HCT116 (cell line): ENCODE results near the gene TXNDC16. TPM values are rescaled to one million over a fixed set of nuclear protein-coding genes. Genes with fewer than 3 reads are reported as not detected.

Experiments used
- ATAC-seq: fragments of 200-7000 bp; cut with Tn5 transposase; 2 replicates; pipeline ENCODE4 v1.9.1; 2020; ENCODE audit warnings: mild to moderate bottlenecking, moderate library complexity
- BruUV-seq: library from RNA; stranded (reverse); fragments of 400-500 nt; replicated peaks from 2 replicates; lab custom pipeline; 2021; lab: Mats Ljungman, UMichigan
- CTCF ChIA-PET: fragments of 300-600 bp; sonication (Branson Sonifier 250); formaldehyde crosslinking; loops from one replicate; lab custom pipeline; 2021; ENCODE audit warnings: antibody characterized with exemption; lab: Charles Lee
- POLR2A ChIA-PET: fragments of 300-600, 350-600 bp; sonication (Branson Sonifier 250); formaldehyde crosslinking; loops from one replicate; lab custom pipeline; 2021; ENCODE audit warnings: antibody characterized with exemption; lab: Charles Lee
- RAD21 ChIA-PET, 2 experiments: fragments of 300-600 bp; sonication (Branson Sonifier 250); formaldehyde crosslinking; loops; one replicate each; lab custom pipeline; 2023; ENCODE audit warnings: low total read pairs in 2 of 2; ENCODE audit not compliant: uncharacterized antibody in 2 of 2, unreplicated experiment in 2 of 2, low non-redundant PET in 1 of 2; lab: Charles Lee
- DNase-seq: peaks from one replicate; pipeline ENCODE4 v3.0.0-alpha.2; 2010; ENCODE audit warnings: low read depth, low spot score
- H2AFZ ChIP-seq: fragments of 200-600 bp; shearing (Covaris generic), sonication (generic); 2 replicates; pipeline ENCODE4 v1.6.1; 2017; ENCODE audit warnings: low read depth, mixed run types, mixed read lengths, antibody characterized with exemption, low read length; ENCODE audit not compliant: poor library complexity, severe bottlenecking
- H3K27ac ChIP-seq: 2 replicates; pipeline ENCODE4 v1.5.1; 2012; ENCODE audit warnings: low read depth, low read length
- H3K27me3 ChIP-seq: fragments of 200-600 bp; sonication (generic); 2 replicates; pipeline ENCODE4 v1.6.1; 2016; ENCODE audit warnings: mixed run types, low read length, mixed read lengths; ENCODE audit not compliant: insufficient read depth
- H3K36me3 ChIP-seq, 2 experiments: fragments of 200-500 bp in 1 of 2; fragments of 200-600 bp in 1 of 2; sonication (Bioruptor generic) in 1 of 2; sonication (generic) in 1 of 2; 2 replicates each; pipeline versions ENCODE4 v1.5.1 to v1.6.1; 2014 to 2016; ENCODE audit warnings: low read length in 2 of 2, inconsistent platforms in 1 of 2, mixed read lengths in 1 of 2, mixed run types in 1 of 2; ENCODE audit not compliant: insufficient read depth in 2 of 2, control insufficient read depth in 1 of 2
- H3K4me1 ChIP-seq, 2 experiments: fragments of 200-600 bp in 1 of 2; sonication (generic) in 1 of 2; 2 replicates each; pipeline versions ENCODE4 v1.5.1 to v1.6.1; 2012 to 2017; ENCODE audit warnings: low read length in 2 of 2, inconsistent platforms in 1 of 2, mild to moderate bottlenecking in 1 of 2, mixed read lengths in 1 of 2, mixed run types in 1 of 2, moderate library complexity in 1 of 2; ENCODE audit not compliant: insufficient read depth in 2 of 2, control insufficient read depth in 1 of 2
- H3K4me2 ChIP-seq: fragments of 200-600 bp; sonication (generic); 2 replicates; pipeline ENCODE4 v1.6.1; 2017; ENCODE audit warnings: mixed run types, low read length, mixed read lengths
- H3K4me3 ChIP-seq, 2 experiments: fragments of 200-600 bp in 1 of 2; sonication (generic) in 1 of 2; replicated peaks in 1 of 2; 2 replicates each; pipeline ENCODE4 v1.5.1; 2011 to 2016; ENCODE audit warnings: low read length in 2 of 2, control low read depth in 1 of 2, low read depth in 1 of 2, mild to moderate bottlenecking in 1 of 2, mixed read lengths in 1 of 2, mixed run types in 1 of 2
- H3K79me2 ChIP-seq: fragments of 200-600 bp; sonication (generic); 2 replicates; pipeline ENCODE4 v1.6.1; 2017; ENCODE audit warnings: mild to moderate bottlenecking, mixed run types, low read length, moderate library complexity, mixed read lengths; ENCODE audit not compliant: insufficient read depth
- H3K9ac ChIP-seq: fragments of 200-600 bp; sonication (generic); 2 replicates; pipeline ENCODE4 v1.6.1; 2016; ENCODE audit warnings: low read length, mixed read lengths
- H3K9me2 ChIP-seq: fragments of 200-600 bp; sonication (generic), shearing (Covaris generic); 2 replicates; pipeline ENCODE4 v1.6.1; 2017; ENCODE audit warnings: mixed run types, mild to moderate bottlenecking, moderate library complexity; ENCODE audit not compliant: insufficient read depth
- H3K9me3 ChIP-seq, 2 experiments: fragments of 200-500 bp in 1 of 2; fragments of 200-600 bp in 1 of 2; sonication (Bioruptor generic) in 1 of 2; sonication (generic) in 1 of 2; 2 replicates each; pipeline ENCODE4 v1.6.1; 2014 to 2017; ENCODE audit warnings: low read length in 2 of 2, mixed read lengths in 2 of 2, inconsistent platforms in 1 of 2, low read depth in 1 of 2, mild to moderate bottlenecking in 1 of 2, mixed run types in 1 of 2, moderate library complexity in 1 of 2; ENCODE audit not compliant: control insufficient read depth in 1 of 2, insufficient read depth in 1 of 2
- H4K20me1 ChIP-seq: fragments of 200-600 bp; sonication (generic), shearing (Covaris generic); 2 replicates; pipeline ENCODE4 v1.6.1; 2017; ENCODE audit warnings: mixed run types, mild to moderate bottlenecking, moderate library complexity; ENCODE audit not compliant: insufficient read depth
- CEBPB ChIP-seq: IDR thresholded peaks from 2 replicates; pipeline ENCODE4 v1.6.1; 2012; ENCODE audit warnings: low read depth
- CTCF ChIP-seq, 3 experiments: fragments of 200-600 bp in 1 of 3; sonication (generic) in 1 of 3; IDR thresholded peaks in 2 of 3; conservative IDR thresholded peaks in 1 of 3; 2 replicates each; pipeline ENCODE4 v1.5.1; 2012 to 2017; ENCODE audit warnings: low read depth in 2 of 3, low read length in 2 of 3, antibody characterized with exemption in 1 of 3, borderline replicate concordance in 1 of 3, control low read depth in 1 of 3, mild to moderate bottlenecking in 1 of 3, mixed read lengths in 1 of 3, mixed run types in 1 of 3, moderate library complexity in 1 of 3; ENCODE audit not compliant: insufficient read depth in 1 of 3
- ELF1 ChIP-seq: IDR thresholded peaks from 2 replicates; pipeline ENCODE4 v1.6.1; 2012; ENCODE audit warnings: low read depth, borderline replicate concordance
- EZH2 ChIP-seq: fragments of 200-600 bp; sonication (generic); IDR thresholded peaks from 2 replicates; pipeline ENCODE4 v1.6.1; 2017; ENCODE audit warnings: antibody characterized with exemption, mixed run types
- FOSL1 ChIP-seq: IDR thresholded peaks from 2 replicates; pipeline ENCODE4 v1.6.1; 2012; ENCODE audit warnings: low read depth
- JUND ChIP-seq: IDR thresholded peaks from 2 replicates; pipeline ENCODE4 v1.6.1; 2012
- RAD21 ChIP-seq: IDR thresholded peaks from 2 replicates; pipeline ENCODE4 v1.6.1; 2012; ENCODE audit warnings: low read depth, mild to moderate bottlenecking
- SRF ChIP-seq: IDR thresholded peaks from 2 replicates; pipeline ENCODE4 v1.6.1; 2012; ENCODE audit warnings: low read depth
- ZFX ChIP-seq: fragments of 450-650 bp; IDR thresholded peaks from 2 replicates; pipeline ENCODE4 v1.6.1; 2017
- ZNF274 ChIP-seq: fragments of 200-500 bp; sonication (Bioruptor generic); IDR thresholded peaks from 2 replicates; pipeline ENCODE4 v1.6.1; 2014; ENCODE audit warnings: mild to moderate bottlenecking, low read depth, low read length, inconsistent platforms
- intact Hi-C: fragments of 100-400 bp; cut with micrococcal nuclease; formaldehyde crosslinking; loops from 2 replicates; pipeline ENCODE4 v1.10.0; 2022
- total RNA-seq: library from RNA; stranded (reverse); gene quantifications from one replicate; pipeline ENCODE4 v1.2.1, GENCODE V29; 2021; ENCODE audit not compliant: unreplicated experiment

TXNDC16 gene
- total RNA-seq, 1 experiment from 2014 or later, result 2.7 TPM

- no peaks in the 10 kb centered on the region for H4K20me1 ChIP-seq
- peak overlapping the region; percentile 99 for H3K4me2 ChIP-seq
- ChIA-PET RAD21 (no interaction called here), POLR2A (interaction anchor here (1.0 kb wide), 1 partner anchor 9 kb away, joined by 4 read pairs; no protein-coding TSS in a partner anchor), CTCF (interaction anchor here (1.2 to 1.4 kb wide), 2 partner anchors 9 to 742 kb away, joined by 3 to 5 read pairs; no protein-coding TSS in a partner anchor)
- BruUV-seq, result TSS peak; percentile 60
- H3K27me3 ChIP-seq, result no peaks in the 10 kb centered on the region
- H2AFZ ChIP-seq, result peak overlapping the region; percentile 57
- intact Hi-C loops, result loop anchor here (5.0 to 10.0 kb wide), 2 partner anchors 151 to 238 kb away; partner anchors contain the start of genes GNPNAT1 and PSMC6
- ATAC-seq (no peak), DNase-seq (peak; percentile 52)
- no peaks in the 10 kb centered on the region for H3K9me3 ChIP-seq
- H3K4me1 ChIP-seq, result peaks cover 6 to 23% of the 10 kb centered on the region in 2 experiments
- H3K9me2 ChIP-seq, result no peaks in the 10 kb centered on the region
- peak overlapping the region; percentile 62 for H3K9ac ChIP-seq
- no peaks in the 10 kb centered on the region for H3K36me3 ChIP-seq
- H3K27ac ChIP-seq, result peak overlapping the region; percentile 41; the same call in 1 of the 2 replicates
- TF ChIP-seq CEBPB (no peak), ZFX (no peak), EZH2 (no peak)
- peak overlapping the region; percentile 63 to 73 for H3K4me3 ChIP-seq
- no peaks in the 10 kb centered on the region for H3K79me2 ChIP-seq
Observed at GRCh38 chr14:52553671-52554575, 1.6 kb upstream of the TXNDC16 start.

- BruUV-seq, result no TSS peak
- H3K4me3 ChIP-seq, result peak overlapping the region; percentile 63 to 73
- no peaks in the 10 kb centered on the region for H3K9me3 ChIP-seq
- POLR2A ChIA-PET, result interaction anchor here (0.6 to 2.1 kb wide), 8 partner anchors 9 to 351 kb away, joined by 3 to 9 read pairs (median 4); partner anchors contain the start of gene PSMC6
- peak overlapping the region; percentile 99 for H3K4me2 ChIP-seq
- peak overlapping the region; percentile 62 for H3K9ac ChIP-seq
- DNase-seq (no peak), ATAC-seq (peak; percentile 45)
- H4K20me1 ChIP-seq, result no peaks in the 10 kb centered on the region
- RAD21 ChIA-PET, result interaction anchor here in 1 of 2 experiments (0.6 kb wide), 1 partner anchor 177 kb away, joined by 7 read pairs; the partner anchor contains the start of gene STYX
- intact Hi-C loops, result loop anchor here (5.0 to 10.0 kb wide), 2 partner anchors 152 to 239 kb away; partner anchors contain the start of genes GNPNAT1 and PSMC6
- CTCF ChIA-PET, result interaction anchor here (1.2 to 1.4 kb wide), 2 partner anchors 9 to 743 kb away, joined by 3 to 5 read pairs; no protein-coding TSS in a partner anchor
- H3K4me1 ChIP-seq, result peaks cover 6 to 23% of the 10 kb centered on the region in 2 experiments
- no peaks in the 10 kb centered on the region for H3K27me3 ChIP-seq
- H2AFZ ChIP-seq, result peak overlapping the region; percentile 57
- peak overlapping the region; percentile 41; the same call in 1 of the 2 replicates for H3K27ac ChIP-seq
- no peaks in the 10 kb centered on the region for H3K79me2 ChIP-seq
- H3K9me2 ChIP-seq, result no peaks in the 10 kb centered on the region
- TF ChIP-seq RAD21, result no peak
- no peak for TF ChIP-seq CTCF (IDR thresholded peaks at IDR 0.05 in 2 of 3, conservative IDR thresholded peaks at IDR 0.05 in 1 of 3; ENCODE audit: borderline replicate concordance in 1 of 3, insufficient read depth in 1 of 3, low read depth in 2 of 3, low read length in 2 of 3)
- no peak for TF ChIP-seq ELF1
- TF ChIP-seq ZNF274, result no peak
- TF ChIP-seq CEBPB, result no peak
- no peak for TF ChIP-seq FOSL1
- TF ChIP-seq SRF, result no peak
- TF ChIP-seq JUND, result no peak
- no peaks in the 10 kb centered on the region for H3K36me3 ChIP-seq
Observed at GRCh38 chr14:52553002-52553670, 831 bp upstream of the TXNDC16 start.
